ENCODE results near the gene BCAM. TPM values are rescaled to one million over a fixed set of nuclear protein-coding genes. Genes with fewer than 3 reads are reported as not detected.

BCAM gene
- total and polyA plus RNA-seq, 10 of the 15 experiments (the other 5 are each of a cell fraction or from before 2014, with no cell fraction given) = 0.10 to 0.64 TPM; not detected in 8

- in situ Hi-C loops (cut with MboI) (no loop called here), intact Hi-C loops (cut with micrococcal nuclease; ENCODE audit: unreplicated experiment) (no loop called here)
- DNase-seq (ENCODE audit: low read depth, low spot score) = no peak
- FAIRE-seq = no peak
- SMC1A ChIA-PET (ENCODE audit: uncharacterized antibody, unreplicated experiment) = no interaction called here
- Histone ChIP-seq H3K9ac (ENCODE audit: control insufficient read depth, insufficient read depth, low read length) (no peak overlapping the region), H3K9me3 (replicated peaks; ENCODE audit: control insufficient read depth, insufficient read depth, low read length) (no peaks in the 10 kb centered on the region), H3K27me3 (replicated peaks in 1 of 2; ENCODE audit: control insufficient read depth in 2 of 2, insufficient read depth in 2 of 2, low read length in 1 of 2) (no peaks in the 10 kb centered on the region), H3K27ac (ENCODE audit: control insufficient read depth, insufficient read depth) (no peak overlapping the region), H3K4me3 (no peak overlapping the region), H3K79me2 (ENCODE audit: control insufficient read depth, insufficient read depth, low read length) (no peaks in the 10 kb centered on the region), H3K36me3 (ENCODE audit: control insufficient read depth in 2 of 2, insufficient read depth in 2 of 2, low read length in 1 of 2) (no peaks in the 10 kb centered on the region), H2AFZ (ENCODE audit: control insufficient read depth, low read depth, low read length) (no peak overlapping the region), H3K4me2 (ENCODE audit: control insufficient read depth, insufficient read depth) (no peak overlapping the region), H3K4me1 (ENCODE audit: control insufficient read depth, insufficient read depth, low read length) (no peaks in the 10 kb centered on the region), H4K20me1 (ENCODE audit: control insufficient read depth, insufficient read depth) (no peaks in the 10 kb centered on the region)
- WGBS (ENCODE audit: insufficient coverage, insufficient replicate concordance, low lambda C conversion rate, missing lambda C conversion rate) = 60% methylated on average over 27 of the region's 27 CpGs
- BruUV-seq (replicated peaks) = no TSS peak
- RAD21 ChIA-PET (ENCODE audit: unreplicated experiment) = no interaction called here
- POLR2A ChIA-PET = no interaction called here
- ATAC-seq = no peak
- CTCF ChIA-PET = interaction anchor here (0.6 kb wide), 1 partner anchor 226 kb away, joined by 4 read pairs; no protein-coding TSS in a partner anchor
- TF ChIP-seq CREB1 (IDR thresholded peaks at IDR 0.05; ENCODE audit: low read depth) = no peak
- TF ChIP-seq RB1 (IDR thresholded peaks at IDR 0.05; ENCODE audit: borderline replicate concordance) = no peak
Measured at GRCh38 chr19:44865196-44865767, 56.4 kb downstream of the BCAM start.

GRCh38 chr19:44866664-44867063 lies 57.8 kb downstream of the BCAM start:
- no peak for FAIRE-seq

More at GRCh38 chr19:44866664-44867063, 57.8 kb downstream of the BCAM start:
- Histone ChIP-seq H3K9me3 (replicated peaks; ENCODE audit: control insufficient read depth, insufficient read depth, low read length) (no peaks in the 10 kb centered on the region), H3K4me2 (ENCODE audit: control insufficient read depth, insufficient read depth) (no peak overlapping the region), H2AFZ (ENCODE audit: control insufficient read depth, low read depth, low read length) (no peak overlapping the region), H3K4me3 (no peak overlapping the region), H3K27me3 (replicated peaks in 1 of 2; ENCODE audit: control insufficient read depth in 2 of 2, insufficient read depth in 2 of 2, low read length in 1 of 2) (no peaks in the 10 kb centered on the region; a peak in 1 of 4 replicates), H3K4me1 (ENCODE audit: control insufficient read depth, insufficient read depth, low read length) (no peaks in the 10 kb centered on the region), H3K27ac (ENCODE audit: control insufficient read depth, insufficient read depth) (no peak overlapping the region), H3K79me2 (ENCODE audit: control insufficient read depth, insufficient read depth, low read length) (no peaks in the 10 kb centered on the region), H3K9ac (ENCODE audit: control insufficient read depth, insufficient read depth, low read length) (no peak overlapping the region), H4K20me1 (ENCODE audit: control insufficient read depth, insufficient read depth) (no peaks in the 10 kb centered on the region), H3K36me3 (ENCODE audit: control insufficient read depth in 2 of 2, insufficient read depth in 2 of 2, low read length in 1 of 2) (no peaks in the 10 kb centered on the region)
- no peak for DNase-seq (ENCODE audit: low read depth, low spot score)
- WGBS (ENCODE audit: insufficient coverage, insufficient replicate concordance, low lambda C conversion rate, missing lambda C conversion rate) = 69% methylated on average over 4 of the region's 4 CpGs
- no TSS peak for BruUV-seq (replicated peaks)
- TF ChIP-seq IRF4 (IDR thresholded peaks at IDR 0.05; ENCODE audit: low read depth, low read length) (no peak), USF1 (IDR thresholded peaks at IDR 0.05; ENCODE audit: borderline replicate concordance, extremely low read length, insufficient read depth, low read depth, low read length) (no peak), SREBF1 (IDR thresholded peaks at IDR 0.05; ENCODE audit: low read length) (no peak), FOXK2 (IDR thresholded peaks at IDR 0.05) (no peak), DPF2 (IDR thresholded peaks at IDR 0.05) (no peak), ZBED1 (IDR thresholded peaks at IDR 0.05; ENCODE audit: borderline replicate concordance) (no peak), NKRF (conservative IDR thresholded peaks at IDR 0.05) (no peak)
- ChIA-PET RAD21 (ENCODE audit: unreplicated experiment) (no interaction called here), POLR2A (no interaction called here), SMC1A (ENCODE audit: uncharacterized antibody, unreplicated experiment) (no interaction called here), CTCF (no interaction called here)
- intact Hi-C loops (cut with micrococcal nuclease; ENCODE audit: unreplicated experiment) (no loop called here), in situ Hi-C loops (cut with MboI) (no loop called here)
- ATAC-seq = no peak
